ENCODE data around the gene PIGR.

Gene PIGR

GRCh38 chr1:206909161-206909882, 36.9 kb downstream of the PIGR start:
- TF ChIP-seq CTCF (conservative IDR thresholded peaks at IDR 0.05; ENCODE audit: low read length) = no peak
- peak overlapping the region; percentile 57 for H3K4me3 ChIP-seq (ENCODE audit: low read length)
- no peak for DNase-seq (ENCODE audit: low read depth)

GRCh38 chr1:206908038-206908437, 38.2 kb downstream of the PIGR start:
- TF ChIP-seq CTCF (conservative IDR thresholded peaks at IDR 0.05; ENCODE audit: low read length) = no peak
- no peak for DNase-seq (ENCODE audit: low read depth)
- no peak overlapping the region for H3K4me3 ChIP-seq (ENCODE audit: low read length)

- no peak overlapping the region for H3K4me3 ChIP-seq (ENCODE audit: low read length)
- no peak for DNase-seq (ENCODE audit: low read depth)
- peak; percentile 25; the same call in 1 of the 2 replicates for TF ChIP-seq CTCF (conservative IDR thresholded peaks at IDR 0.05; ENCODE audit: low read length)
Measured at GRCh38 chr1:206907304-206907991, 38.8 kb downstream of the PIGR start.

GRCh38 chr1:206905295-206906164, 40.7 kb downstream of the PIGR start:
- H3K4me3 ChIP-seq (ENCODE audit: low read length) = no peak overlapping the region
- TF ChIP-seq CTCF (conservative IDR thresholded peaks at IDR 0.05; ENCODE audit: low read length) = no peak; the same call in 1 of the 2 replicates
- DNase-seq (ENCODE audit: low read depth) = peak; percentile 96

- TF ChIP-seq CTCF (conservative IDR thresholded peaks at IDR 0.05; ENCODE audit: low read length) = no peak
- no peak for DNase-seq (ENCODE audit: low read depth)
- no peak overlapping the region for H3K4me3 ChIP-seq (ENCODE audit: low read length)
Measured at GRCh38 chr1:206904423-206905142, 41.7 kb downstream of the PIGR start.

GRCh38 chr1:206903687-206904086, 42.6 kb downstream of the PIGR start:
- H3K4me3 ChIP-seq (ENCODE audit: low read length) = no peak overlapping the region
- TF ChIP-seq CTCF (conservative IDR thresholded peaks at IDR 0.05; ENCODE audit: low read length) = no peak
- no peak for DNase-seq (ENCODE audit: low read depth)
